ENCODE data around the gene TRAPPC12.
A peak's percentile ranks its signal among the peaks of the same experiment; 100 is the strongest.
"Not testable (repeated sequence)": the region's sequence is repeated elsewhere in the genome, so short reads cannot be mapped to it uniquely, and the experiment has no call there.

Gene TRAPPC12

GRCh38 chr2:3369340-3370181, 9.9 kb upstream of the TRAPPC12 start:
- DNase-seq: not testable (repeated sequence)

GRCh38 chr2:3376821-3377220, 2.7 kb upstream of the TRAPPC12 start:
- DNase-seq: no peak

- no peak for DNase-seq
Measured at GRCh38 chr2:3377279-3377611, 2.2 kb upstream of the TRAPPC12 start.

- DNase-seq: peak; percentile 94
Measured at GRCh38 chr2:3377612-3378432, 1.7 kb upstream of the TRAPPC12 start, which contains the start of gene EIPR1. Gene EIPR1 (minus strand): TSS chr2:3377818. CDS start chr2:3377689, 129 bp downstream.

GRCh38 chr2:3379339-3379646, 201 bp upstream of the TRAPPC12 start:
- DNase-seq: no peak

- DNase-seq: no peak
Measured at GRCh38 chr2:3386448-3386958, 7.0 kb downstream of the TRAPPC12 start.

GRCh38 chr2:3387011-3387410, 7.5 kb downstream of the TRAPPC12 start:
- no peak for DNase-seq

- no peak for DNase-seq
Measured at GRCh38 chr2:3387644-3388411, 8.3 kb downstream of the TRAPPC12 start.

GRCh38 chr2:3388412-3388738, 8.9 kb downstream of the TRAPPC12 start:
- DNase-seq: no peak

- DNase-seq: no peak
Measured at GRCh38 chr2:3389193-3389592, 9.7 kb downstream of the TRAPPC12 start.

GRCh38 chr2:3390041-3390440, 10.5 kb downstream of the TRAPPC12 start:
- no peak for DNase-seq

GRCh38 chr2:3392216-3392615, 12.7 kb downstream of the TRAPPC12 start:
- no peak for DNase-seq

GRCh38 chr2:3396920-3397559, 17.5 kb downstream of the TRAPPC12 start:
- no peak for DNase-seq

- no peak for DNase-seq
Measured at GRCh38 chr2:3398857-3399256, 19.4 kb downstream of the TRAPPC12 start.

GRCh38 chr2:3399381-3399780, 19.9 kb downstream of the TRAPPC12 start:
- no peak for DNase-seq

- DNase-seq: no peak
Measured at GRCh38 chr2:3399829-3400228, 20.3 kb downstream of the TRAPPC12 start.

- no peak for DNase-seq
Measured at GRCh38 chr2:3403587-3404334, 24.3 kb downstream of the TRAPPC12 start.

- no peak for DNase-seq
Measured at GRCh38 chr2:3404349-3404894, 24.9 kb downstream of the TRAPPC12 start.

- no peak for DNase-seq
Measured at GRCh38 chr2:3405307-3405706, 25.8 kb downstream of the TRAPPC12 start.

GRCh38 chr2:3405876-3406275, 26.4 kb downstream of the TRAPPC12 start:
- DNase-seq: no peak

GRCh38 chr2:3406501-3406900, 27.0 kb downstream of the TRAPPC12 start:
- no peak for DNase-seq

- no peak for DNase-seq
Measured at GRCh38 chr2:3408781-3409180, 29.3 kb downstream of the TRAPPC12 start.
